CD14-positive monocyte (primary cell): ENCODE data around the gene CDH18. TPM values are rescaled to one million over a fixed set of nuclear protein-coding genes. Genes with fewer than 3 reads are reported as not detected.

Source experiments
- DNase-seq, 3 donors: peaks; one replicate each; pipeline ENCODE4 v3.0.0-alpha.2; 2011 to 2022
- H2AFZ ChIP-seq: 2 replicates; pipeline ENCODE4 v1.6.0; 2012; ENCODE audit warnings: mild to moderate bottlenecking, low read depth, low read length, inconsistent platforms; ENCODE audit not compliant: insufficient read depth, poor library complexity, severe bottlenecking
- H3K27ac ChIP-seq, 2 donors: 1 replicate in 1 of 2; 2 replicates in 1 of 2; pipeline ENCODE4 v1.5.1; 2012 to 2013; ENCODE audit warnings: low read length in 2 of 2, control low read depth in 1 of 2, inconsistent platforms in 1 of 2, low read depth in 1 of 2, mild to moderate bottlenecking in 1 of 2
- H3K27me3 ChIP-seq, 2 donors: one replicate each; pipeline versions ENCODE4 v1.6.0 to v1.6.1; 2011 to 2013; ENCODE audit warnings: low read length in 2 of 2; ENCODE audit not compliant: control insufficient read depth in 2 of 2, insufficient read depth in 2 of 2
- H3K36me3 ChIP-seq, 2 donors: replicated peaks in 1 of 2; 1 replicate in 1 of 2; 2 replicates in 1 of 2; pipeline versions ENCODE4 v1.5.1 to v1.6.1; 2012 to 2013; ENCODE audit warnings: low read length in 2 of 2, control low read depth in 1 of 2, inconsistent platforms in 1 of 2, mild to moderate bottlenecking in 1 of 2; ENCODE audit not compliant: insufficient read depth in 2 of 2, control insufficient read depth in 1 of 2
- H3K4me1 ChIP-seq, 2 donors: 1 replicate in 1 of 2; 2 replicates in 1 of 2; pipeline versions ENCODE4 v1.5.1 to v1.6.1; 2012 to 2013; ENCODE audit warnings: low read length in 2 of 2, control low read depth in 1 of 2, inconsistent platforms in 1 of 2, mild to moderate bottlenecking in 1 of 2, moderate library complexity in 1 of 2; ENCODE audit not compliant: insufficient read depth in 2 of 2, control insufficient read depth in 1 of 2
- H3K4me2 ChIP-seq: replicated peaks from 2 replicates; pipeline ENCODE3; 2012; ENCODE audit warnings: low read length, moderate library complexity, mild to moderate bottlenecking; ENCODE audit not compliant: poor library complexity, severe bottlenecking; ENCODE audit errors: extremely low read depth
- H3K4me3 ChIP-seq, 3 experiments: fragments of 200-600 bp in 1 of 3; sonication (generic) in 1 of 3; replicated peaks in 1 of 3; 1 replicate in 2 of 3; 2 replicates in 1 of 3; pipeline ENCODE4 v1.5.1; 2011 to 2013; ENCODE audit warnings: low read length in 3 of 3, mild to moderate bottlenecking in 3 of 3, control low read depth in 2 of 3, low read depth in 2 of 3, inconsistent platforms in 1 of 3, moderate library complexity in 1 of 3
- H3K79me2 ChIP-seq: 2 replicates; pipeline ENCODE4 v1.6.0; 2012; ENCODE audit warnings: mild to moderate bottlenecking, control low read depth, inconsistent platforms, low read length, moderate library complexity; ENCODE audit not compliant: insufficient read depth
- H3K9ac ChIP-seq: 2 replicates; pipeline ENCODE4 v1.6.0; 2017; ENCODE audit warnings: low read length, mild to moderate bottlenecking; ENCODE audit not compliant: insufficient read depth, poor library complexity, severe bottlenecking
- H3K9me3 ChIP-seq, 2 donors: replicated peaks in 1 of 2; 1 replicate in 1 of 2; 2 replicates in 1 of 2; pipeline versions ENCODE4 v1.5.1 to v1.6.1; 2012 to 2013; ENCODE audit warnings: low read length in 2 of 2, control low read depth in 1 of 2; ENCODE audit not compliant: control insufficient read depth in 1 of 2, insufficient read depth in 1 of 2
- H4K20me1 ChIP-seq: 2 replicates; pipeline ENCODE4 v1.6.0; 2012; ENCODE audit warnings: mild to moderate bottlenecking, low read length, control low read depth, moderate library complexity; ENCODE audit not compliant: insufficient read depth
- H3K27ac Mint-ChIP-seq, 7 donors: one replicate each; pipeline ENCODE4 v1.8.0; 2020; ENCODE audit warnings: mild to moderate bottlenecking in 7 of 7, mixed read lengths in 7 of 7, moderate library complexity in 6 of 7, inconsistent platforms in 2 of 7
- H3K27me3 Mint-ChIP-seq, 3 donors: one replicate each; pipeline ENCODE4 v1.8.0; 2021 to 2022; ENCODE audit warnings: low read depth in 3 of 3, mild to moderate bottlenecking in 3 of 3, mixed read lengths in 3 of 3, moderate library complexity in 3 of 3, inconsistent platforms in 1 of 3
- H3K36me3 Mint-ChIP-seq, 2 donors: one replicate each; pipeline ENCODE4 v1.8.0; 2020; ENCODE audit warnings: mixed read lengths in 2 of 2, inconsistent platforms in 1 of 2, mild to moderate bottlenecking in 1 of 2
- H3K4me1 Mint-ChIP-seq: one replicate; pipeline ENCODE4 v1.8.0; 2020; ENCODE audit warnings: mild to moderate bottlenecking, mixed read lengths
- H3K4me3 Mint-ChIP-seq, 2 donors: one replicate each; pipeline ENCODE4 v1.8.0; 2020; ENCODE audit warnings: mild to moderate bottlenecking in 2 of 2, mixed read lengths in 2 of 2, moderate library complexity in 1 of 2
- H3K9me3 Mint-ChIP-seq, 7 donors: one replicate each; pipeline ENCODE4 v1.8.0; 2020 to 2022; ENCODE audit warnings: mixed read lengths in 7 of 7, mild to moderate bottlenecking in 6 of 7, moderate library complexity in 6 of 7, inconsistent platforms in 2 of 7
- WGBS: methylation state at CpG from one replicate; pipeline ENCODE4 v1.1.5; 2013; ENCODE audit warnings: missing lambda C conversion rate; ENCODE audit not compliant: insufficient coverage; 5-methylcytosine and 5-hydroxymethylcytosine counted together
- intact Hi-C, 2 donors: fragments of 100-400 bp; cut with micrococcal nuclease; formaldehyde crosslinking; loops; one replicate each; pipeline versions ENCODE4 v1.15.0 to v1.15.1; 2023
- polyA plus RNA-seq, 3 donors: library from polyadenylated mRNA; depleted of rRNA in 1 of 3; unstranded in 2 of 3; stranded (reverse) in 1 of 3; fragments of 300-500 nt in 2 of 3; fragments of >200 nt in 1 of 3; fragmentation: Illumina TruSeq in 2 of 3; gene quantifications; 1 replicate in 2 of 3; 2 replicates in 1 of 3; pipeline ENCODE4 v1.2.3, GENCODE V29; 2012 to 2021
- TF ChIP-seq, protein P1 (sequence below): fragments of 200-600 bp; IDR thresholded peaks from one replicate; pipeline ENCODE4 v1.8.0; 2022; ENCODE audit warnings: antibody characterized with exemption, mild to moderate bottlenecking

Gene CDH18
- polyA plus RNA-seq, 3 donors = not detected

DNA sequence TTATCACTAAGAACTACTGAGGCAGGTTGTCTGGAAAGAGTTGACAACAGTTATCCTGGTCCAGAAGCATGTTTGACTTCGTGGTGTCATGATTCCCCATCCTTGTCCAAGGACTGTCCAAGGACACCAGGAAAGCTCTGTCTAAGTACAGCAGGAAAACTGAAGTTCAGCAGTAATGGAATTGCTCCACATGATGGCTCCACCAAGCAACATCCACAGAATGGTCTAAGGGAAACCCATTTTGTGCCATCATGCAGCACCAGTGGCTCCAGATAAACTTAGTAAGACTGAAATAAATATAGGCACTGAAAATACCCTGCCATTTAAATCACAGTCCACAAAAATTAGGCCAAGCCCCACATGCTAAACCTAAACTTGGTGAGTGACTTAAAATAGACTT is 192.8 kb downstream of the CDH18 start:
- 60% methylated on average over 1 of the region's 1 CpG for WGBS
- H3K27me3 Mint-ChIP-seq = no peaks in the 10 kb centered on the region

DNA sequence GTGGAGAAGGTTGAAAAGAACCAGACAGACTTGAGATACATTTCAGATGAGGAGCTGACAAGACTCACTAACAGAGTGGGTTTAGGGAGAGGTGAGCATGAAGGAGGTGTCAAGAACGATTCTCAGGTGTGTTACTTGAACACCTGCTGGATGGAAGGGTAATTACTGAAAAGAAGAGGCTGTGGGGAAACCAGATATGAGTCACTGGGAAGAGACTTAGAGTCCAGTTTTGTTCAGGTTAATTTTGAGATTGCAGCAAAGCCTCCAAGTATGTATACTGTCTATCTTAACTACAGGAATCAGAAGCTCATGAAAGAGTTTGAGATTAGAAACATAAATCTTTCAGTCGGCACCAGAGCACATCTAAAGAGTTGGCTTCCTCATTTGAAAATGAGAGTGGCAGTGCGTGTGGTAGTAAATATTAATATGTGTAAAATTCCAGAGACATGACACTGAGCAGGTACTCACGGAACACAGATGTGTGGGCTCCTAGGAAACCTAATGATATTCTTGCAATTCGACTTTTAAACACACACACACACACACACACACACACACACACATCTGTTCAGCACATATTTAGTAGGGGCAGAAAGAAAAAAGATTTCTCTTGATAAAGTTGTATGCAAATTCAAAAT is 197.1 kb downstream of the CDH18 start:
- Histone ChIP-seq H3K9ac (no peak overlapping the region), H3K27ac (no peak overlapping the region), H3K27me3 (no peaks in the 10 kb centered on the region), H3K4me1 (no peaks in the 10 kb centered on the region), H3K36me3 (no peaks in the 10 kb centered on the region), H2AFZ (no peak overlapping the region), H4K20me1 (no peaks in the 10 kb centered on the region), H3K9me3 (no peaks in the 10 kb centered on the region), H3K79me2 (no peaks in the 10 kb centered on the region), H3K4me2 (no peak overlapping the region), H3K4me3 (no peak overlapping the region)
- WGBS = 30% methylated on average over 2 of the region's 5 CpGs
- Mint-ChIP-seq H3K4me1 (no peaks in the 10 kb centered on the region), H3K36me3 (no peaks in the 10 kb centered on the region), H3K27ac (no peak overlapping the region), H3K4me3 (no peak overlapping the region), H3K27me3 (no peaks in the 10 kb centered on the region), H3K9me3 (peaks cover 0 to 10% (median 1%) of the 10 kb centered on the region in 7 donors)
- no peak for DNase-seq
- TF ChIP-seq, protein P1, sequence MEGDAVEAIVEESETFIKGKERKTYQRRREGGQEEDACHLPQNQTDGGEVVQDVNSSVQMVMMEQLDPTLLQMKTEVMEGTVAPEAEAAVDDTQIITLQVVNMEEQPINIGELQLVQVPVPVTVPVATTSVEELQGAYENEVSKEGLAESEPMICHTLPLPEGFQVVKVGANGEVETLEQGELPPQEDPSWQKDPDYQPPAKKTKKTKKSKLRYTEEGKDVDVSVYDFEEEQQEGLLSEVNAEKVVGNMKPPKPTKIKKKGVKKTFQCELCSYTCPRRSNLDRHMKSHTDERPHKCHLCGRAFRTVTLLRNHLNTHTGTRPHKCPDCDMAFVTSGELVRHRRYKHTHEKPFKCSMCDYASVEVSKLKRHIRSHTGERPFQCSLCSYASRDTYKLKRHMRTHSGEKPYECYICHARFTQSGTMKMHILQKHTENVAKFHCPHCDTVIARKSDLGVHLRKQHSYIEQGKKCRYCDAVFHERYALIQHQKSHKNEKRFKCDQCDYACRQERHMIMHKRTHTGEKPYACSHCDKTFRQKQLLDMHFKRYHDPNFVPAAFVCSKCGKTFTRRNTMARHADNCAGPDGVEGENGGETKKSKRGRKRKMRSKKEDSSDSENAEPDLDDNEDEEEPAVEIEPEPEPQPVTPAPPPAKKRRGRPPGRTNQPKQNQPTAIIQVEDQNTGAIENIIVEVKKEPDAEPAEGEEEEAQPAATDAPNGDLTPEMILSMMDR = no peak
- intact Hi-C loops = no loop called here

More for the DNA sequence above, 192.8 kb downstream of the CDH18 start:
- no peak overlapping the region for H3K27ac Mint-ChIP-seq
- Histone ChIP-seq H3K4me1 (no peaks in the 10 kb centered on the region), H3K9ac (no peak overlapping the region), H3K9me3 (no peaks in the 10 kb centered on the region), H3K27ac (no peak overlapping the region), H4K20me1 (no peaks in the 10 kb centered on the region), H3K79me2 (no peaks in the 10 kb centered on the region), H3K27me3 (no peaks in the 10 kb centered on the region), H3K4me3 (no peak overlapping the region), H2AFZ (no peak overlapping the region), H3K36me3 (no peaks in the 10 kb centered on the region), H3K4me2 (no peak overlapping the region)
- H3K36me3 Mint-ChIP-seq = no peaks in the 10 kb centered on the region
- H3K4me3 Mint-ChIP-seq = no peak overlapping the region
- peaks cover 0 to 2% (median 0%) of the 10 kb centered on the region in 7 donors for H3K9me3 Mint-ChIP-seq
- intact Hi-C loops = no loop called here
- DNase-seq = no peak
- TF ChIP-seq, protein P1 = no peak
- H3K4me1 Mint-ChIP-seq = no peaks in the 10 kb centered on the region
